H1 (cell line): ENCODE results near the gene MRTFB. TPM values are rescaled to one million over a fixed set of nuclear protein-coding genes. Genes with fewer than 3 reads are reported as not detected.

Experiments used
- CTCF ChIA-PET: fragments of 300-600 bp; sonication (Branson Sonifier 250); formaldehyde crosslinking; loops from one replicate; lab custom pipeline; 2021; ENCODE audit not compliant: partially characterized antibody; lab: Charles Lee
- POLR2A ChIA-PET: fragments of 300-600 bp; sonication (Branson Sonifier 250); formaldehyde crosslinking; loops from one replicate; lab custom pipeline; 2021; ENCODE audit warnings: inconsistent platforms; ENCODE audit not compliant: partially characterized antibody; lab: Charles Lee
- DNase-seq, 2 experiments: peaks; one replicate each; pipeline versions ENCODE4 v3.0.0 to v3.0.0-alpha.2; 2010 to 2022; ENCODE audit warnings: low spot score in 2 of 2, low read depth in 1 of 2, mixed read lengths in 1 of 2
- FAIRE-seq: peaks from 2 replicates; lab custom pipeline; 2011; peaks lifted over from hg19 to GRCh38; lab: Jason Lieb, UNC
- H2AFZ ChIP-seq: 2 replicates; pipeline ENCODE4 v1.8.1; 2012; ENCODE audit warnings: low read length, inconsistent platforms
- H2AK5ac ChIP-seq: 2 replicates; pipeline ENCODE4 v1.6.1; 2013; ENCODE audit warnings: low read depth, low read length
- H2BK120ac ChIP-seq: replicated peaks from 2 replicates; pipeline ENCODE3; 2013; ENCODE audit warnings: low read depth, low read length, inconsistent platforms
- H2BK12ac ChIP-seq: 2 replicates; pipeline ENCODE4 v1.6.1; 2013; ENCODE audit warnings: low read depth, low read length
- H2BK15ac ChIP-seq: 2 replicates; pipeline ENCODE4 v1.6.1; 2013; ENCODE audit warnings: low read length
- H2BK20ac ChIP-seq: 2 replicates; pipeline ENCODE4 v1.6.1; 2013; ENCODE audit warnings: low read length
- H2BK5ac ChIP-seq: 2 replicates; pipeline ENCODE4 v1.6.1; 2013; ENCODE audit warnings: low read depth, low read length
- H3K14ac ChIP-seq: 2 replicates; pipeline ENCODE4 v1.6.1; 2013; ENCODE audit warnings: inconsistent platforms; ENCODE audit not compliant: insufficient read length
- H3K18ac ChIP-seq: 2 replicates; pipeline ENCODE4 v1.6.1; 2013; ENCODE audit warnings: low read length; ENCODE audit errors: extremely low read depth
- H3K23ac ChIP-seq: 2 replicates; pipeline ENCODE4 v1.6.1; 2013; ENCODE audit warnings: inconsistent platforms; ENCODE audit not compliant: insufficient read length
- H3K23me2 ChIP-seq: 2 replicates; pipeline ENCODE4 v1.6.1; 2013; ENCODE audit warnings: low read depth, low read length
- H3K27ac ChIP-seq: 2 replicates; pipeline ENCODE4 v1.6.1; 2011; ENCODE audit warnings: low read depth, low read length, inconsistent platforms
- H3K27me3 ChIP-seq, 4 experiments: replicated peaks in 1 of 4; 1 replicate in 1 of 4; 2 replicates in 3 of 4; pipeline versions ENCODE4 v1.6.1 to v1.8.1; 2011 to 2013; ENCODE audit warnings: low read length in 3 of 4, mild to moderate bottlenecking in 3 of 4, inconsistent platforms in 2 of 4, mixed read lengths in 2 of 4, moderate library complexity in 1 of 4; ENCODE audit not compliant: control insufficient read depth in 3 of 4, insufficient read depth in 3 of 4; ENCODE audit errors: extremely low read depth in 1 of 4
- H3K36me3 ChIP-seq, 4 experiments: 2 replicates each; pipeline versions ENCODE4 v1.6.1 to v1.8.1; 2011 to 2013; ENCODE audit warnings: mild to moderate bottlenecking in 4 of 4, low read length in 3 of 4, moderate library complexity in 2 of 4, control low read depth in 1 of 4, inconsistent platforms in 1 of 4; ENCODE audit not compliant: insufficient read depth in 4 of 4, control insufficient read depth in 2 of 4
- H3K4ac ChIP-seq: replicated peaks from 2 replicates; pipeline ENCODE3; 2013; ENCODE audit warnings: low read length, low read depth, mixed read lengths, inconsistent platforms; ENCODE audit not compliant: insufficient read length
- H3K4me1 ChIP-seq, 4 experiments: replicated peaks in 1 of 4; 1 replicate in 1 of 4; 2 replicates in 3 of 4; pipeline versions ENCODE4 v1.6.1 to v1.8.1; 2011 to 2013; ENCODE audit warnings: low read length in 3 of 4, inconsistent platforms in 2 of 4, mixed read lengths in 1 of 4; ENCODE audit not compliant: insufficient read depth in 4 of 4, control insufficient read depth in 3 of 4
- H3K4me2 ChIP-seq, 2 experiments: 2 replicates each; pipeline versions ENCODE4 v1.6.1 to v1.8.1; 2011 to 2013; ENCODE audit warnings: low read depth in 2 of 2, low read length in 2 of 2, control low read depth in 1 of 2, inconsistent platforms in 1 of 2, mild to moderate bottlenecking in 1 of 2; ENCODE audit not compliant: insufficient read depth in 1 of 2
- H3K4me3 ChIP-seq, 4 experiments: fragments of 200-600, 300-600 bp in 1 of 4; sonication (generic), shearing (Covaris generic), sonication (Bioruptor Twin) in 1 of 4; 2 replicates each; pipeline versions ENCODE4 v1.5.1 to v1.8.1; 2011 to 2016; ENCODE audit warnings: low read length in 4 of 4, low read depth in 3 of 4, control low read depth in 2 of 4, inconsistent platforms in 2 of 4, mild to moderate bottlenecking in 2 of 4, mixed read lengths in 1 of 4, moderate library complexity in 1 of 4; ENCODE audit not compliant: insufficient read depth in 2 of 4; ENCODE audit errors: extremely low read depth in 1 of 4
- H3K56ac ChIP-seq: replicated peaks from 2 replicates; pipeline ENCODE3; 2013; ENCODE audit warnings: low read depth, mild to moderate bottlenecking, mixed read lengths, low read length, inconsistent platforms; ENCODE audit not compliant: insufficient read length
- H3K79me1 ChIP-seq: 2 replicates; pipeline ENCODE4 v1.6.1; 2013; ENCODE audit warnings: low read depth, low read length, control low read depth
- H3K79me2 ChIP-seq, 2 experiments: 2 replicates each; pipeline versions ENCODE4 v1.6.1 to v1.8.1; 2012 to 2013; ENCODE audit warnings: low read length in 2 of 2, mild to moderate bottlenecking in 2 of 2, inconsistent platforms in 1 of 2; ENCODE audit not compliant: insufficient read depth in 2 of 2, control insufficient read depth in 1 of 2
- H3K9ac ChIP-seq, 4 experiments: replicated peaks in 1 of 4; 1 replicate in 1 of 4; 2 replicates in 3 of 4; pipeline versions ENCODE4 v1.6.1 to v1.8.1; 2011 to 2013; ENCODE audit warnings: low read depth in 3 of 4, low read length in 3 of 4, control low read depth in 2 of 4, mild to moderate bottlenecking in 2 of 4, moderate library complexity in 2 of 4, inconsistent platforms in 1 of 4; ENCODE audit errors: extremely low read depth in 1 of 4
- H3K9me3 ChIP-seq, 2 experiments: 2 replicates each; pipeline versions ENCODE4 v1.6.1 to v1.8.1; 2012 to 2013; ENCODE audit warnings: mild to moderate bottlenecking in 2 of 2, moderate library complexity in 2 of 2, control low read depth in 1 of 2, inconsistent platforms in 1 of 2, low read depth in 1 of 2, low read length in 1 of 2, mixed read lengths in 1 of 2; ENCODE audit not compliant: insufficient read depth in 2 of 2
- H4K20me1 ChIP-seq, 2 experiments: replicated peaks in 1 of 2; 2 replicates each; pipeline versions ENCODE3 to v1.8.1; 2011 to 2013; ENCODE audit warnings: inconsistent platforms in 2 of 2, low read length in 2 of 2, mild to moderate bottlenecking in 1 of 2; ENCODE audit not compliant: insufficient read depth in 2 of 2, control insufficient read depth in 1 of 2
- H4K5ac ChIP-seq: 2 replicates; pipeline ENCODE4 v1.6.1; 2013; ENCODE audit warnings: low read length, low read depth, mixed read lengths, inconsistent platforms; ENCODE audit not compliant: insufficient read length
- H4K8ac ChIP-seq: 2 replicates; pipeline ENCODE4 v1.8.0; 2013; ENCODE audit warnings: mild to moderate bottlenecking, moderate library complexity, low read length, inconsistent platforms; ENCODE audit not compliant: insufficient read depth; ENCODE audit errors: extremely low read depth
- H4K91ac ChIP-seq: replicated peaks from 2 replicates; pipeline ENCODE3; 2013; ENCODE audit warnings: low read length, mixed read lengths, inconsistent platforms; ENCODE audit not compliant: insufficient read length
- BACH1 ChIP-seq: IDR thresholded peaks from 2 replicates; pipeline ENCODE4 v1.6.1; 2012; ENCODE audit warnings: low read length, improper control_type of control experiment
- CTBP2 ChIP-seq: IDR thresholded peaks from 2 replicates; pipeline ENCODE4 v1.7.0; 2011; ENCODE audit warnings: borderline replicate concordance, mild to moderate bottlenecking, moderate library complexity, mixed read lengths, low read length; ENCODE audit not compliant: insufficient read depth, insufficient read length
- GTF2F1 ChIP-seq: IDR thresholded peaks from 2 replicates; pipeline ENCODE4 v1.6.1; 2012; ENCODE audit warnings: low read depth, low read length, improper control_type of control experiment, borderline replicate concordance
- MAFK ChIP-seq: IDR thresholded peaks from 2 replicates; pipeline ENCODE4 v1.6.1; 2012; ENCODE audit warnings: low read depth, mild to moderate bottlenecking, improper control_type of control experiment, low read length
- PHF8 ChIP-seq: fragments of 200-600 bp; sonication (generic); conservative IDR thresholded peaks from 2 replicates; pipeline ENCODE4 v1.7.1; 2012; ENCODE audit warnings: low read depth, mild to moderate bottlenecking, inconsistent platforms, low read length, moderate library complexity
- POU5F1 ChIP-seq: IDR thresholded peaks from 2 replicates; pipeline ENCODE4 v1.6.1; 2011; ENCODE audit warnings: low read depth, mild to moderate bottlenecking, low read length, moderate library complexity
- SIX5 ChIP-seq: IDR thresholded peaks from 2 replicates; pipeline ENCODE4 v1.6.1; 2011; ENCODE audit warnings: mild to moderate bottlenecking, low read depth, low read length
- TAF1 ChIP-seq: IDR thresholded peaks from 2 replicates; pipeline ENCODE4 v1.6.1; 2011; ENCODE audit warnings: mild to moderate bottlenecking, low read depth, low read length
- TAF7 ChIP-seq: optimal IDR thresholded peaks from 2 replicates; pipeline ENCODE3; 2011; ENCODE audit warnings: low read depth, mild to moderate bottlenecking, inconsistent platforms, low read length, moderate library complexity, borderline replicate concordance
- TEAD4 ChIP-seq: IDR thresholded peaks from 2 replicates; pipeline ENCODE4 v1.6.1; 2012; ENCODE audit warnings: low read depth, low read length, inconsistent platforms, mixed read lengths
- WGBS, 2 experiments: shearing (Covaris generic) in 1 of 2; methylation state at CpG; one replicate each; pipeline versions ENCODE4 v1.1.6 to v1.1.7; 2013 to 2015; ENCODE audit warnings: low lambda C conversion rate in 2 of 2, mixed read lengths in 2 of 2, inconsistent platforms in 1 of 2, low coverage in 1 of 2, missing lambda C conversion rate in 1 of 2; ENCODE audit not compliant: insufficient replicate concordance in 2 of 2, insufficient coverage in 1 of 2, insufficient read length in 1 of 2; ENCODE audit errors: extremely low coverage in 1 of 2, missing lambda C conversion rate in 1 of 2; 5-methylcytosine and 5-hydroxymethylcytosine counted together
- polyA plus RNA-seq, 7 experiments: library from polyadenylated mRNA; depleted of rRNA in 3 of 7; stranded (reverse) in 5 of 7; unstranded in 2 of 7; fragments of >200 nt in 5 of 7; fragments of 200-250 nt in 2 of 7; gene quantifications; 1 replicate in 5 of 7; 2 replicates in 1 of 7; 4 replicates in 1 of 7; pipeline versions ENCODE4 v1.2.1 to v1.2.3, GENCODE V29; 2011 to 2013; ENCODE audit warnings: missing spikeins in 2 of 7, mixed read lengths in 2 of 7
- total RNA-seq: library from RNA; stranded (reverse); fragmentation: NEBNext Ultra II Directional; extraction: Animal tissue kit (Norgen Biotek cat#: 25700); gene quantifications from 2 replicates; pipeline ENCODE4 v1.2.1, GENCODE V29; 2021

MRTFB gene
- total and polyA plus RNA-seq, 2 of the 8 experiments (the other 6 are each of a cell fraction or from before 2014, with no cell fraction given), result 13.5 to 34.9 TPM

DNA sequence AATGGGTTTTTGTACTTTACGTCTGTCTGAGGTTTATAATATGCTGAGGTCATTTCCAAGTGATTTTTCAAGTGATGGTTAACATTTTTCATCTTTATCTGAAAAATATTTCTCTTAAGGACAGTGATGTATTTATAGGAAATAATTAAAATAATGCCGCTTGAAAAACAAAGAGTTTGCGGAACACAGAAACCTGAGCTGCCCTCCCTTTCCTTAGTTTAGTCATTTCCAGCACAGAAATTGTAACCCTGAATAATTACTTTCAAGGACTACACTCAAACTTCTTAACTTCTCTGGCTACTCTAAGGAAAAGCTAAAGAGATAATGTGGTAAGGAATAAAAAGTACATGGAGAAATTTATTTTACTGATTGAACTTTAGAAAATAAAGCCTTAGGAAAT lies 54.6 kb downstream of the MRTFB start:
- WGBS, 2 experiments, result 86% methylated on average over 3 of the region's 3 CpGs; no CpG with 5 or more reads in 1 of the 2 experiments
- no peak for FAIRE-seq
- H3K79me2 ChIP-seq, result peaks cover 0 to 65% of the 10 kb centered on the region in 2 experiments; a peak in 2 of 4 replicates

More for the DNA sequence above, 54.6 kb downstream of the MRTFB start:
- Histone ChIP-seq H3K9ac (no peak overlapping the region), H3K14ac (no peak overlapping the region), H4K8ac (no peak overlapping the region), H2BK5ac (no peak overlapping the region), H2AFZ (no peak overlapping the region), H3K4me1 (peaks cover 2 to 8% (median 3%) of the 10 kb centered on the region in 4 experiments; a peak in 6 of 7 replicates), H3K4me2 (no peak overlapping the region), H4K91ac (no peak overlapping the region), H3K23ac (no peak overlapping the region), H3K18ac (no peak overlapping the region), H2BK20ac (no peak overlapping the region), H3K4ac (no peak overlapping the region), H2AK5ac (no peak overlapping the region), H2BK15ac (no peak overlapping the region), H3K23me2 (no peaks in the 10 kb centered on the region), H4K20me1 (peaks cover 2 to 5% of the 10 kb centered on the region in 2 experiments), H3K4me3 (no peak overlapping the region), H3K36me3 (no peaks in the 10 kb centered on the region), H3K56ac (no peak overlapping the region), H3K27ac (no peak overlapping the region), H4K5ac (no peak overlapping the region), H2BK12ac (no peak overlapping the region), H3K27me3 (no peaks in the 10 kb centered on the region; a peak in 1 of 7 replicates), H2BK120ac (no peak overlapping the region), H3K9me3 (no peaks in the 10 kb centered on the region), H3K79me1 (peaks cover 7% of the 10 kb centered on the region)
- POLR2A ChIA-PET, result interaction anchor here (0.8 kb wide), 1 partner anchor 9 kb away, joined by 6 read pairs; no protein-coding TSS in a partner anchor
- CTCF ChIA-PET, result no interaction called here
- no peak for DNase-seq
- TF ChIP-seq PHF8 (no peak), SIX5 (no peak), CTBP2 (no peak), MAFK (no peak), GTF2F1 (no peak), TAF1 (no peak), POU5F1 (no peak), BACH1 (no peak), TAF7 (no peak), TEAD4 (no peak)
